Common myeloid progenitor, CD34-positive (primary cell): ENCODE results near the gene MTSS2.
A peak's percentile ranks its signal among the peaks of the same experiment; 100 is the strongest.

ENCODE experiments used
- CTCF ChIA-PET: fragments of 350-600 bp; sonication (Branson Sonifier 250); formaldehyde crosslinking; loops from one replicate; lab custom pipeline; 2021; ENCODE audit warnings: antibody characterized with exemption; lab: Charles Lee
- POLR2A ChIA-PET: fragments of 350-600 bp; sonication (Branson Sonifier 250); formaldehyde crosslinking; loops from one replicate; lab custom pipeline; 2021; ENCODE audit warnings: antibody characterized with exemption; lab: Charles Lee
- DNase-seq, 3 donors: peaks; one replicate each; pipeline versions ENCODE4 v3.0.0 to v3.0.0-alpha.2; 2013
- H3K27ac ChIP-seq, 2 experiments: 1 replicate in 1 of 2; 2 replicates in 1 of 2; pipeline ENCODE4 v1.7.0; 2013; ENCODE audit warnings: inconsistent platforms in 2 of 2, low read length in 2 of 2, mild to moderate bottlenecking in 2 of 2, low read depth in 1 of 2, moderate library complexity in 1 of 2; ENCODE audit not compliant: severe bottlenecking in 2 of 2, insufficient read depth in 1 of 2, poor library complexity in 1 of 2
- H3K27me3 ChIP-seq, 5 experiments: replicated peaks in 2 of 5; 1 replicate in 3 of 5; 2 replicates in 2 of 5; pipeline versions ENCODE4 v1.6.1 to v1.7.0; 2013; ENCODE audit warnings: low read length in 4 of 5, mild to moderate bottlenecking in 2 of 5, moderate library complexity in 2 of 5, inconsistent platforms in 1 of 5; ENCODE audit not compliant: insufficient read depth in 5 of 5, control insufficient read depth in 4 of 5
- H3K36me3 ChIP-seq, 4 experiments: 1 replicate in 2 of 4; 2 replicates in 2 of 4; pipeline versions ENCODE4 v1.6.1 to v1.7.0; 2013; ENCODE audit warnings: low read length in 3 of 4, control low read depth in 1 of 4, mild to moderate bottlenecking in 1 of 4; ENCODE audit not compliant: control insufficient read depth in 4 of 4, insufficient read depth in 4 of 4
- H3K4me1 ChIP-seq, 4 experiments: 1 replicate in 3 of 4; 2 replicates in 1 of 4; pipeline versions ENCODE4 v1.6.1 to v1.7.1; 2013; ENCODE audit warnings: low read length in 3 of 4, mild to moderate bottlenecking in 3 of 4, control low read depth in 1 of 4, inconsistent platforms in 1 of 4, moderate library complexity in 1 of 4; ENCODE audit not compliant: control insufficient read depth in 4 of 4, insufficient read depth in 4 of 4; ENCODE audit errors: control extremely low read depth in 1 of 4
- H3K4me3 ChIP-seq, 7 experiments: 1 replicate in 4 of 7; 2 replicates in 3 of 7; pipeline versions ENCODE4 v1.5.1 to v1.7.0; 2013; ENCODE audit warnings: mild to moderate bottlenecking in 7 of 7, low read length in 6 of 7, moderate library complexity in 6 of 7, inconsistent platforms in 2 of 7, low read depth in 2 of 7, control low read depth in 1 of 7; ENCODE audit not compliant: insufficient read depth in 4 of 7, control insufficient read depth in 1 of 7; ENCODE audit errors: extremely low read depth in 1 of 7
- H3K9me3 ChIP-seq, 5 experiments: 1 replicate in 4 of 5; 2 replicates in 1 of 5; pipeline versions ENCODE4 v1.6.1 to v1.7.1; 2013; ENCODE audit warnings: low read length in 4 of 5, mild to moderate bottlenecking in 2 of 5, inconsistent platforms in 1 of 5, low read depth in 1 of 5, moderate library complexity in 1 of 5; ENCODE audit not compliant: control insufficient read depth in 4 of 5, insufficient read depth in 2 of 5; ENCODE audit errors: control extremely low read depth in 1 of 5
- WGBS: methylation state at CpG from one replicate; pipeline ENCODE4 v1.1.5; 2013; ENCODE audit not compliant: insufficient coverage; 5-methylcytosine and 5-hydroxymethylcytosine counted together

The MTSS2 gene

GRCh38 chr16:70687102-70687511 is 1.3 kb upstream of the MTSS2 start:
- H3K27me3 ChIP-seq: no peaks in the 10 kb centered on the region
- H3K4me1 ChIP-seq: peaks cover 0 to 36% (median 24%) of the 10 kb centered on the region in 4 experiments
- ChIA-PET CTCF (interaction anchor here (0.7 to 1.9 kb wide), 7 partner anchors 8 to 84 kb away, joined by 3 to 15 read pairs (median 3); no protein-coding TSS in a partner anchor), POLR2A (interaction anchor here (0.8 kb wide), 1 partner anchor 9 kb away, joined by 5 read pairs; no protein-coding TSS in a partner anchor)
- no peaks in the 10 kb centered on the region for H3K9me3 ChIP-seq
- H3K36me3 ChIP-seq: peaks cover 0 to 28% (median 4%) of the 10 kb centered on the region in 4 experiments
- H3K27ac ChIP-seq: no peak overlapping the region
- no peak overlapping the region for H3K4me3 ChIP-seq
- 83% methylated on average over 1 of the region's 5 CpGs for whole genome bisulfite sequencing
- DNase-seq: no peak

GRCh38 chr16:70686376-70687101 is 686 bp upstream of the MTSS2 start:
- Histone ChIP-seq H3K27ac (no peak overlapping the region), H3K4me1 (peaks cover 0 to 41% (median 29%) of the 10 kb centered on the region in 4 experiments), H3K36me3 (peaks cover 0 to 23% (median 4%) of the 10 kb centered on the region in 4 experiments), H3K4me3 (peak overlapping the region; percentile 5 to 80 (median 51)), H3K9me3 (no peaks in the 10 kb centered on the region), H3K27me3 (no peaks in the 10 kb centered on the region)
- peak in 1 of 3 donors; percentile 40 for DNase-seq
- CTCF ChIA-PET: interaction anchor here (0.7 to 1.9 kb wide), 4 partner anchors 10 to 85 kb away, joined by 3 to 15 read pairs (median 4); no protein-coding TSS in a partner anchor
- 80% methylated on average over 25 of the region's 29 CpGs for WGBS
- POLR2A ChIA-PET: interaction anchor here (0.8 kb wide), 1 partner anchor 9 kb away, joined by 5 read pairs; no protein-coding TSS in a partner anchor

- under 1% methylated on average over 77 of the region's 90 CpGs for WGBS
- peak overlapping the region; percentile 15 to 80 (median 71) for H3K4me3 ChIP-seq
- peaks cover 0 to 17% (median 3%) of the 10 kb centered on the region in 4 experiments for H3K36me3 ChIP-seq
- H3K27ac ChIP-seq: no peak overlapping the region
- ChIA-PET CTCF (interaction anchor here (1.8 to 2.1 kb wide), 2 partner anchors 53 to 86 kb away, joined by 10 to 14 read pairs; no protein-coding TSS in a partner anchor), POLR2A (interaction anchor here (1.5 kb wide), 1 partner anchor 10 kb away, joined by 3 read pairs; no protein-coding TSS in a partner anchor)
- DNase-seq: peak; percentile 22 to 57 (median 43)
- H3K9me3 ChIP-seq: no peaks in the 10 kb centered on the region
- H3K4me1 ChIP-seq: peaks cover 0 to 48% (median 36%) of the 10 kb centered on the region in 4 experiments
- no peaks in the 10 kb centered on the region for H3K27me3 ChIP-seq
These were observed 554 bp downstream of the MTSS2 start for GRCh38 chr16:70685061-70685937.

DNA sequence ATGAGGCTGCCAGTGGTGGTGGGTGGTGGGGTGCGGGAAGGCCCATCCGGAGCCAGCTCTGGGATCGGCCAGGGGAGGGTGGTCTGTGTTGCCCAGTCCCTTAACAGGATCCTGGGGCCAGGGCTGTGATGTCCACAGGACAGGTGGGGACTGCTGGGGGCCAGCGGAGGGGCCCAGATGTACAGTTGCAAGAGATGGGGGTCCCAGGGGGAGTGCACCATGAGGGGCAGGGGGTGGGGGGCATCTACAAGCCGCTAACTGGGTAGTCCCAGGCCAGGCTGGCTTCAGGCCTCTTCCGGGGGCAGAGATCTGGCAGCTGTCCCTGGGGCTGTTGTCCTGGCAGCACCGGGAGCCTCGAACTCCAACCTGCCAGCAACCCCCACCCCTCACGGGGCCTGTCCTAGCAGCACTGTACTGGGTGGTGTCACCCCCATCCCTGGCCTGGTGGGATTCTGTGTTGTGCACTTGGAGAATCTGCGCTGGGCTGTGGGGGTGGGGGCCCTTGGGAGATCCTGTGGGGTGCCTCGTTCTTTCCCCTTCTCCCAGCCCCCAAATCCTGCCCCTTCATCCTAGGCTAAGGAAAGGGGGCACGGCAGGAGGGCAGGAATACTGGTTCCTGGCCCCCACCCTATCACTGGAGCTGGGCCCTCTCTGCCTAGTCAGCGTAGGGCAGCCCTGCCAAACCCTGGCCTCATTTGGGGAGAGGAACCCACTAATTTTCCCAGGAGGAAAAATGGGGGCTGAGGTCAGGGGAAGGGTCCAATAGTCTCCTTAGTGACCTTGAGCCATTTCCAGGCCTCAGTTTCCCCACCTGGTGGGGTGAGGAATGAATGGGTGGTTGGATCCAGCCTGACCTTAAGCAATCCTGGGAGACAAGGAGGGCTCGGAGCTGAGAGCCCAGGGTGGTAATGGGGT is 1.4 kb downstream of the MTSS2 start:
- Histone ChIP-seq H3K4me3 (peak overlapping the region in 6 of 7 experiments; percentile 17 to 80 (median 72)), H3K36me3 (peaks cover 0 to 20% (median 3%) of the 10 kb centered on the region in 4 experiments), H3K27me3 (no peaks in the 10 kb centered on the region), H3K9me3 (no peaks in the 10 kb centered on the region), H3K4me1 (peaks cover 0 to 48% (median 36%) of the 10 kb centered on the region in 4 experiments), H3K27ac (no peak overlapping the region)
- DNase-seq: no peak
- ChIA-PET POLR2A (interaction anchor here (1.5 kb wide), 1 partner anchor 11 kb away, joined by 3 read pairs; no protein-coding TSS in a partner anchor), CTCF (interaction anchor here (1.8 to 2.1 kb wide), 2 partner anchors 54 to 86 kb away, joined by 10 to 14 read pairs; no protein-coding TSS in a partner anchor)
- 98% methylated on average over 5 of the region's 14 CpGs for WGBS

GRCh38 chr16:70683146-70683944 is 2.5 kb downstream of the MTSS2 start:
- WGBS: 97% methylated on average over 13 of the region's 13 CpGs
- Histone ChIP-seq H3K27me3 (no peaks in the 10 kb centered on the region), H3K9me3 (no peaks in the 10 kb centered on the region), H3K4me3 (no peak overlapping the region), H3K4me1 (peaks cover 0 to 41% (median 34%) of the 10 kb centered on the region in 4 experiments), H3K27ac (no peak overlapping the region), H3K36me3 (peaks cover 0 to 24% (median 9%) of the 10 kb centered on the region in 4 experiments)
- CTCF ChIA-PET: interaction anchor here (0.6 to 11.2 kb wide), 6 partner anchors 12 to 87 kb away, joined by 3 to 97 read pairs (median 10); no protein-coding TSS in a partner anchor
- no peak for DNase-seq
- POLR2A ChIA-PET: no interaction called here
